HepG2 (cell line): Measurements from ENCODE around the gene COPA.

Experiments
- ELF3 ChIP-seq: IDR thresholded peaks from 2 replicates; pipeline ENCODE4 v1.6.1; 2016; ENCODE audit warnings: missing genetic modification reagents, missing compliant biosample characterization
- MAFF ChIP-seq: IDR thresholded peaks from 2 replicates; pipeline ENCODE4 v1.6.1; 2011; ENCODE audit warnings: low read depth, low read length, improper control_type of control experiment
- MYC ChIP-seq: sonication (generic); formaldehyde crosslinking; IDR thresholded peaks from 2 replicates; pipeline ENCODE4 v1.9.0; 2021; ENCODE audit warnings: missing genetic modification reagents, borderline replicate concordance
- POLR2A ChIP-seq, 2 experiments: IDR thresholded peaks; 2 replicates each; pipeline ENCODE4 v1.6.1; 2011; ENCODE audit warnings: low read depth in 2 of 2, low read length in 2 of 2, mild to moderate bottlenecking in 1 of 2, moderate library complexity in 1 of 2; ENCODE audit not compliant: insufficient read depth in 1 of 2
- POLR2AphosphoS2 ChIP-seq: IDR thresholded peaks from 2 replicates; pipeline ENCODE4 v1.6.1; 2011; ENCODE audit warnings: low read depth, low read length, improper control_type of control experiment
- REXO4 ChIP-seq: sonication (generic); formaldehyde crosslinking; IDR thresholded peaks from 2 replicates; pipeline ENCODE4 v1.8.0; 2022; ENCODE audit warnings: missing genetic modification reagents, mild to moderate bottlenecking, borderline replicate concordance
- SMC3 ChIP-seq: IDR thresholded peaks from 2 replicates; pipeline ENCODE4 v1.6.1; 2011; ENCODE audit warnings: low read length, improper control_type of control experiment
- TAF1 ChIP-seq: sonication (generic); formaldehyde crosslinking; IDR thresholded peaks from 2 replicates; pipeline ENCODE4 v1.4.0; 2020; ENCODE audit warnings: missing genetic modification reagents
- ZBTB37 ChIP-seq: sonication (generic); formaldehyde crosslinking; IDR thresholded peaks from 2 replicates; pipeline ENCODE4 v1.4.0; 2020; ENCODE audit warnings: mild to moderate bottlenecking, missing genetic modification reagents
- ZKSCAN1 ChIP-seq: fragments of 150-350 bp; IDR thresholded peaks from 2 replicates; pipeline ENCODE4 v1.6.1; 2014; ENCODE audit warnings: low read length
- ZNF24 ChIP-seq: fragments of 450-650 bp; IDR thresholded peaks from 2 replicates; pipeline ENCODE4 v1.6.1; 2017; ENCODE audit warnings: antibody characterized with exemption, mild to moderate bottlenecking
- ZNF83 ChIP-seq: sonication (generic); formaldehyde crosslinking; IDR thresholded peaks from 2 replicates; pipeline ENCODE4 v1.4.0; 2020; ENCODE audit warnings: missing genetic modification reagents, mild to moderate bottlenecking, borderline replicate concordance
- TF ChIP-seq, protein P1 (sequence below): sonication (generic); formaldehyde crosslinking; IDR thresholded peaks from 2 replicates; pipeline ENCODE4 v1.4.0; 2020; ENCODE audit warnings: missing genetic modification reagents

GRCh38 chr1:160366731-160367515 is 23.9 kb upstream of the COPA start, which contains the start of gene NHLH1:
- no peak for TF ChIP-seq REXO4
- no peak for TF ChIP-seq ELF3 (CRISPR knock-in tag)
- TF ChIP-seq TAF1 = no peak
- no peak for TF ChIP-seq ZNF24
- no peak for TF ChIP-seq POLR2A (IDR thresholded peaks at IDR 0.05; ENCODE audit: insufficient read depth in 1 of 2, low read depth in 2 of 2, low read length in 2 of 2)
- no peak for TF ChIP-seq SMC3
- no peak for TF ChIP-seq ZNF83 (CRISPR knock-in tag)
- no peak for TF ChIP-seq POLR2AphosphoS2
- no peak for TF ChIP-seq MYC
- TF ChIP-seq MAFF = no peak
- TF ChIP-seq ZKSCAN1 = no peak
- TF ChIP-seq, protein P1, sequence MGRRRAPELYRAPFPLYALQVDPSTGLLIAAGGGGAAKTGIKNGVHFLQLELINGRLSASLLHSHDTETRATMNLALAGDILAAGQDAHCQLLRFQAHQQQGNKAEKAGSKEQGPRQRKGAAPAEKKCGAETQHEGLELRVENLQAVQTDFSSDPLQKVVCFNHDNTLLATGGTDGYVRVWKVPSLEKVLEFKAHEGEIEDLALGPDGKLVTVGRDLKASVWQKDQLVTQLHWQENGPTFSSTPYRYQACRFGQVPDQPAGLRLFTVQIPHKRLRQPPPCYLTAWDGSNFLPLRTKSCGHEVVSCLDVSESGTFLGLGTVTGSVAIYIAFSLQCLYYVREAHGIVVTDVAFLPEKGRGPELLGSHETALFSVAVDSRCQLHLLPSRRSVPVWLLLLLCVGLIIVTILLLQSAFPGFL (CRISPR knock-in tag) = no peak
- no peak for TF ChIP-seq ZBTB37 (CRISPR knock-in tag)
